GM23248 (cell line): ENCODE results near the gene FAM83F. TPM values are rescaled to one million over a fixed set of nuclear protein-coding genes. Genes with fewer than 3 reads are reported as not detected.

Experiments
- DNase-seq: peaks from one replicate; pipeline ENCODE4 v3.0.0-alpha.2; 2015
- H2AFZ ChIP-seq: fragments of 200-600 bp; sonication (generic); 2 replicates; pipeline ENCODE4 v1.6.1; 2016; ENCODE audit warnings: antibody characterized with exemption
- H3F3A ChIP-seq: fragments of 200-600 bp; sonication (generic); 2 replicates; pipeline ENCODE4 v1.6.1; 2016; ENCODE audit warnings: mild to moderate bottlenecking, antibody characterized with exemption, mixed run types; ENCODE audit not compliant: insufficient read depth
- H3K27ac ChIP-seq: fragments of 200-600 bp; sonication (generic); 2 replicates; pipeline ENCODE4 v1.5.1; 2016; ENCODE audit warnings: mild to moderate bottlenecking
- H3K27me3 ChIP-seq: fragments of 200-600 bp; sonication (generic); replicated peaks from 2 replicates; pipeline ENCODE4 v1.6.1; 2016; ENCODE audit warnings: mild to moderate bottlenecking; ENCODE audit not compliant: insufficient read depth
- H3K36me3 ChIP-seq: fragments of 200-600 bp; sonication (generic); 2 replicates; pipeline ENCODE4 v1.6.1; 2016; ENCODE audit warnings: low read depth, mild to moderate bottlenecking
- H3K4me1 ChIP-seq: fragments of 200-600 bp; sonication (generic); 2 replicates; pipeline ENCODE4 v1.6.1; 2016; ENCODE audit warnings: mild to moderate bottlenecking; ENCODE audit not compliant: insufficient read depth
- H3K4me2 ChIP-seq: fragments of 200-600 bp; sonication (generic); one replicate; pipeline ENCODE4 v1.6.1; 2016; ENCODE audit warnings: mild to moderate bottlenecking; ENCODE audit not compliant: unreplicated experiment
- H3K4me3 ChIP-seq: fragments of 200-600 bp; sonication (generic); 2 replicates; pipeline ENCODE4 v1.5.1; 2016; ENCODE audit warnings: mild to moderate bottlenecking
- H3K79me2 ChIP-seq: fragments of 200-600 bp; sonication (generic); 2 replicates; pipeline ENCODE4 v1.6.1; 2016; ENCODE audit warnings: mild to moderate bottlenecking; ENCODE audit not compliant: insufficient read depth
- H3K9ac ChIP-seq: fragments of 200-600 bp; sonication (generic); 2 replicates; pipeline ENCODE4 v1.6.1; 2016; ENCODE audit warnings: mild to moderate bottlenecking
- H3K9me2 ChIP-seq: fragments of 200-600 bp; sonication (generic); 2 replicates; pipeline ENCODE4 v1.6.1; 2016; ENCODE audit warnings: mixed run types, mild to moderate bottlenecking, moderate library complexity; ENCODE audit not compliant: insufficient read depth
- H3K9me3 ChIP-seq: fragments of 200-600 bp; sonication (generic); one replicate; pipeline ENCODE4 v1.6.1; 2017; ENCODE audit warnings: low read depth
- H4K20me1 ChIP-seq: fragments of 200-600 bp; sonication (generic); 2 replicates; pipeline ENCODE4 v1.6.0; 2016; ENCODE audit not compliant: insufficient read depth
- EZH2 ChIP-seq: fragments of 200-600 bp; sonication (generic); IDR thresholded peaks from 2 replicates; pipeline ENCODE4 v1.6.1; 2018; ENCODE audit warnings: antibody characterized with exemption, mild to moderate bottlenecking; ENCODE audit not compliant: insufficient read depth, poor library complexity, severe bottlenecking
- EZH2phosphoT487 ChIP-seq: fragments of 200-600 bp; sonication (generic); IDR thresholded peaks from 2 replicates; pipeline ENCODE4 v1.6.1; 2018; ENCODE audit warnings: antibody characterized with exemption, moderate library complexity, mild to moderate bottlenecking, low read depth; ENCODE audit not compliant: insufficient read depth
- WGBS, 2 experiments: methylation state at CpG; one replicate each; pipeline ENCODE4 v1.1.6; 2015 to 2017; ENCODE audit warnings: low lambda C conversion rate in 2 of 2, low coverage in 1 of 2; ENCODE audit errors: missing lambda C conversion rate in 2 of 2; 5-methylcytosine and 5-hydroxymethylcytosine counted together
- in situ Hi-C: fragments of 300-500 bp; cut with MboI; formaldehyde crosslinking; loops from 2 replicates; pipeline ENCODE4 v1.15.0; 2020
- polyA plus RNA-seq: library from polyadenylated mRNA; unstranded; fragments of >200 nt; fragmentation: Nextera tagmentation; extraction: Ambion mirVana; gene quantifications from 2 replicates; pipeline ENCODE4 v1.2.1, GENCODE V29; 2016
- total RNA-seq: library from RNA; depleted of rRNA; stranded (reverse); fragments of >200 nt; shearing (Covaris generic); gene quantifications from 2 replicates; pipeline ENCODE4 v1.2.3, GENCODE V29; 2014

FAM83F gene
- total and polyA plus RNA-seq, 2 experiments from 2014 or later = not detected

GRCh38 chr22:39985383-39986035 is 9.2 kb upstream of the FAM83F start:
- Histone ChIP-seq H3K79me2 (no peaks in the 10 kb centered on the region), H3K4me1 (no peaks in the 10 kb centered on the region), H3K4me3 (no peak overlapping the region), H3K4me2 (no peak overlapping the region), H4K20me1 (no peaks in the 10 kb centered on the region), H3K36me3 (no peaks in the 10 kb centered on the region), H3K27me3 (peaks cover 1% of the 10 kb centered on the region), H3K9ac (no peak overlapping the region), H3K9me3 (no peaks in the 10 kb centered on the region), H3K27ac (no peak overlapping the region), H2AFZ (no peak overlapping the region), H3F3A (no peaks in the 10 kb centered on the region), H3K9me2 (no peaks in the 10 kb centered on the region)
- 55 to 68% methylated on average over 7 of the region's 7 CpGs for WGBS, 2 experiments
- DNase-seq = no peak
- no peak for TF ChIP-seq EZH2phosphoT487
- TF ChIP-seq EZH2 = no peak
- in situ Hi-C loops = no loop called here

GRCh38 chr22:39988386-39989114 is 6.2 kb upstream of the FAM83F start:
- Histone ChIP-seq H3K9me3 (no peaks in the 10 kb centered on the region), H4K20me1 (no peaks in the 10 kb centered on the region), H3K9me2 (no peaks in the 10 kb centered on the region), H3K4me3 (no peak overlapping the region), H3K27me3 (peaks cover 25% of the 10 kb centered on the region), H2AFZ (no peak overlapping the region), H3K9ac (no peak overlapping the region), H3K4me2 (no peak overlapping the region), H3K79me2 (no peaks in the 10 kb centered on the region), H3K27ac (no peak overlapping the region), H3K4me1 (no peaks in the 10 kb centered on the region), H3F3A (no peaks in the 10 kb centered on the region), H3K36me3 (no peaks in the 10 kb centered on the region)
- TF ChIP-seq EZH2 (no peak), EZH2phosphoT487 (no peak)
- WGBS, 2 experiments = 47 to 51% methylated on average over 10 of the region's 10 CpGs
- no peak for DNase-seq
- in situ Hi-C loops = no loop called here

DNA sequence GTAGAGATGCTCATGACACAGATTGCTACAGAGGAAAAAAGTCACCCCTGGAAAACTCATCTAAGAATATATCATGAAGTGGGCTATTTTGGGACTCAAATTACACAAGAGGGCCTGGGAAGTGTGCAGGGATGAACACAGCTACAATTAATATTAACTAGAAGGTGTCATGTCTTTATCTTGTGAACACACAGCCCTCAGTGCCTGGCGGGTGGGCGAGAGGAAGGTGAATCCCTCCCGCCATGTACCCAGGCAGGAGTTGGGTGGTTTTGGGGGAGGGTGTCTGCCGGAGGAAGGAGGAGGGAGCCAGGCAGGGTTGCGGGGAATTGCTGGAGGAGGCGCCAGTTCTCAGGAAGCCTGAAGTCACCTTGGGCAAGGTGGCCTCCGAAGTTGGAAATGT is 5.1 kb upstream of the FAM83F start:
- H3F3A ChIP-seq = no peaks in the 10 kb centered on the region
- H2AFZ ChIP-seq = no peak overlapping the region
- H3K27me3 ChIP-seq = peaks cover 34% of the 10 kb centered on the region
- H3K4me1 ChIP-seq = no peaks in the 10 kb centered on the region
- H3K9ac ChIP-seq = no peak overlapping the region
- no peak for DNase-seq
- no peaks in the 10 kb centered on the region for H3K36me3 ChIP-seq
- H3K4me2 ChIP-seq = no peak overlapping the region
- in situ Hi-C loops = no loop called here
- H3K9me2 ChIP-seq = no peaks in the 10 kb centered on the region
- WGBS, 2 experiments = 76 to 88% methylated on average over 7 of the region's 7 CpGs
- H3K9me3 ChIP-seq = no peaks in the 10 kb centered on the region
- H3K27ac ChIP-seq = no peak overlapping the region
- TF ChIP-seq EZH2 (no peak), EZH2phosphoT487 (no peak)
- no peak overlapping the region for H3K4me3 ChIP-seq
- H4K20me1 ChIP-seq = no peaks in the 10 kb centered on the region
- no peaks in the 10 kb centered on the region for H3K79me2 ChIP-seq

DNA sequence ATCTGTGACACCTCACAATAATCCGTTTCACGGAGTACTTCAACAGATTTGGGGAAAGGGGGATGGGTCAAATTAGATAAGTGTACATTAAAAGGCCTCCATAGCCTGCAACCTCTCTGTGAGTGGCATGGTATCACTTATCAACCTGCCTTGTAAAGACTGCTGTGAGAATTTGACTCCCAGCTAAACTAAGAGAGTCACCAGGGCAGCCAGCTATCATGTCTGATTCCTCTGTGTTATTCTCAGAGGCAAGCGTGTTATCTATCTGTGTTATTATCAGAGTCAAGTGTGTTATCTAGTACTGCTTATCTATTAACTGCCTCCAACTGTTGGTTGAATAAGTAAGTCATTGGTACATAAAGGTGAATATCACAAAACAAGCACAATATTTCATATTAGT is 4.1 kb upstream of the FAM83F start:
- Histone ChIP-seq H2AFZ (no peak overlapping the region), H3K9ac (no peak overlapping the region), H3K27me3 (peaks cover 39% of the 10 kb centered on the region), H3K4me3 (no peak overlapping the region), H3K4me2 (no peak overlapping the region), H3F3A (no peaks in the 10 kb centered on the region), H3K4me1 (no peaks in the 10 kb centered on the region), H3K27ac (no peak overlapping the region), H3K36me3 (no peaks in the 10 kb centered on the region), H4K20me1 (no peaks in the 10 kb centered on the region), H3K9me2 (no peaks in the 10 kb centered on the region), H3K9me3 (no peaks in the 10 kb centered on the region), H3K79me2 (no peaks in the 10 kb centered on the region)
- TF ChIP-seq EZH2phosphoT487 = no peak
- no peak for TF ChIP-seq EZH2
- DNase-seq = no peak
- in situ Hi-C loops = no loop called here
- WGBS, 2 experiments = 73 to 85% methylated on average over 3 of the region's 3 CpGs
